Measurements from ENCODE around the gene ST7.
"Not testable (repeated sequence)": the region's sequence is repeated elsewhere in the genome, so short reads cannot be mapped to it uniquely, and the experiment has no call there.

ST7 gene

GRCh38 chr7:116932566-116932965, 20.7 kb upstream of the ST7 start:
- Histone ChIP-seq H3K27me3 (ENCODE audit: insufficient read depth, low read depth, severe bottlenecking) (peaks cover 84% of the 10 kb centered on the region), H3K4me3 (ENCODE audit: low read depth, low read length) (no peak overlapping the region), H3K36me3 (no peaks in the 10 kb centered on the region), H3K9me3 (ENCODE audit: severe bottlenecking) (no peaks in the 10 kb centered on the region), H3K27ac (no peak overlapping the region)
- no peak for TF ChIP-seq CTCF (IDR thresholded peaks at IDR 0.05; ENCODE audit: low read depth, low read length)
- no peak for DNase-seq

- DNase-seq: no peak
- Histone ChIP-seq H3K36me3 (no peaks in the 10 kb centered on the region), H3K27ac (no peak overlapping the region), H3K4me3 (ENCODE audit: low read depth, low read length) (no peak overlapping the region), H3K27me3 (ENCODE audit: insufficient read depth, low read depth, severe bottlenecking) (peaks cover 86% of the 10 kb centered on the region), H3K9me3 (ENCODE audit: severe bottlenecking) (no peaks in the 10 kb centered on the region)
- no peak for TF ChIP-seq CTCF (IDR thresholded peaks at IDR 0.05; ENCODE audit: low read depth, low read length)
Observed at GRCh38 chr7:116933465-116933864, 19.8 kb upstream of the ST7 start.

GRCh38 chr7:116934580-116934979, 18.7 kb upstream of the ST7 start:
- no peak for DNase-seq
- Histone ChIP-seq H3K9me3 (ENCODE audit: severe bottlenecking) (no peaks in the 10 kb centered on the region), H3K36me3 (no peaks in the 10 kb centered on the region), H3K4me3 (ENCODE audit: low read depth, low read length) (no peak overlapping the region), H3K27me3 (ENCODE audit: insufficient read depth, low read depth, severe bottlenecking) (peaks cover 85% of the 10 kb centered on the region), H3K27ac (no peak overlapping the region)
- no peak for TF ChIP-seq CTCF (IDR thresholded peaks at IDR 0.05; ENCODE audit: low read depth, low read length)

- peaks cover 85% of the 10 kb centered on the region for H3K27me3 ChIP-seq (ENCODE audit: insufficient read depth, low read depth, severe bottlenecking)
- H3K4me3 ChIP-seq (ENCODE audit: low read depth, low read length); H3K36me3 ChIP-seq; DNase-seq; H3K9me3 ChIP-seq (ENCODE audit: severe bottlenecking); H3K27ac ChIP-seq: not testable (repeated sequence)
Observed at GRCh38 chr7:116936844-116937243, 16.5 kb upstream of the ST7 start.

- no peak for TF ChIP-seq CTCF (IDR thresholded peaks at IDR 0.05; ENCODE audit: low read depth, low read length)
- no peak overlapping the region for H3K27ac ChIP-seq
- no peak for DNase-seq
- H3K4me3 ChIP-seq (ENCODE audit: low read depth, low read length): no peak overlapping the region
- H3K36me3 ChIP-seq: no peaks in the 10 kb centered on the region
- H3K9me3 ChIP-seq (ENCODE audit: severe bottlenecking): no peaks in the 10 kb centered on the region
- peaks cover 85% of the 10 kb centered on the region for H3K27me3 ChIP-seq (ENCODE audit: insufficient read depth, low read depth, severe bottlenecking)
Observed at GRCh38 chr7:116938678-116939077, 14.6 kb upstream of the ST7 start.

GRCh38 chr7:116940689-116941370, 12.5 kb upstream of the ST7 start:
- TF ChIP-seq CTCF (IDR thresholded peaks at IDR 0.05; ENCODE audit: low read depth, low read length): no peak
- H3K36me3 ChIP-seq: no peaks in the 10 kb centered on the region
- no peak overlapping the region for H3K4me3 ChIP-seq (ENCODE audit: low read depth, low read length)
- H3K27ac ChIP-seq: no peak overlapping the region
- H3K27me3 ChIP-seq (ENCODE audit: insufficient read depth, low read depth, severe bottlenecking): peaks cover 86% of the 10 kb centered on the region
- no peak for DNase-seq
- no peaks in the 10 kb centered on the region for H3K9me3 ChIP-seq (ENCODE audit: severe bottlenecking)
